ENCODE measurements around the gene DPM3.

- TF ChIP-seq MEF2A (IDR thresholded peaks at IDR 0.05; ENCODE audit: borderline replicate concordance, low read depth), result no peak
- TF ChIP-seq FOSL2 (IDR thresholded peaks at IDR 0.05; ENCODE audit: borderline replicate concordance, low read depth), result no peak
- TF ChIP-seq SMC3 (IDR thresholded peaks at IDR 0.05; ENCODE audit: low read depth, low read length), result no peak
- TF ChIP-seq YY1 (IDR thresholded peaks at IDR 0.05; ENCODE audit: low read depth), result no peak
- peak; percentile 91 for TF ChIP-seq CTCF (IDR thresholded peaks at IDR 0.05)
- TF ChIP-seq GABPA (IDR thresholded peaks at IDR 0.05; ENCODE audit: low read depth), result peak; percentile 70
- TF ChIP-seq RAD21 (IDR thresholded peaks at IDR 0.05; ENCODE audit: low read length), result no peak
- TF ChIP-seq USF2 (IDR thresholded peaks at IDR 0.05; ENCODE audit: borderline replicate concordance, low read depth, low read length), result no peak
Measured at GRCh38 chr1:155172732-155173477, 32.6 kb upstream of the DPM3 start, which contains the start of gene KRTCAP2.

All from SK-N-SH (cell line).